ENCODE measurements around the gene ZNF226. TPM values are rescaled to one million over a fixed set of nuclear protein-coding genes. Genes with fewer than 3 reads are reported as not detected.

ZNF226 gene
- total and polyA plus RNA-seq, 9 of the 15 experiments (the other 6 are each of a cell fraction or from before 2014, with no cell fraction given): 6.2 to 19.4 (median 9.3) TPM

DNA sequence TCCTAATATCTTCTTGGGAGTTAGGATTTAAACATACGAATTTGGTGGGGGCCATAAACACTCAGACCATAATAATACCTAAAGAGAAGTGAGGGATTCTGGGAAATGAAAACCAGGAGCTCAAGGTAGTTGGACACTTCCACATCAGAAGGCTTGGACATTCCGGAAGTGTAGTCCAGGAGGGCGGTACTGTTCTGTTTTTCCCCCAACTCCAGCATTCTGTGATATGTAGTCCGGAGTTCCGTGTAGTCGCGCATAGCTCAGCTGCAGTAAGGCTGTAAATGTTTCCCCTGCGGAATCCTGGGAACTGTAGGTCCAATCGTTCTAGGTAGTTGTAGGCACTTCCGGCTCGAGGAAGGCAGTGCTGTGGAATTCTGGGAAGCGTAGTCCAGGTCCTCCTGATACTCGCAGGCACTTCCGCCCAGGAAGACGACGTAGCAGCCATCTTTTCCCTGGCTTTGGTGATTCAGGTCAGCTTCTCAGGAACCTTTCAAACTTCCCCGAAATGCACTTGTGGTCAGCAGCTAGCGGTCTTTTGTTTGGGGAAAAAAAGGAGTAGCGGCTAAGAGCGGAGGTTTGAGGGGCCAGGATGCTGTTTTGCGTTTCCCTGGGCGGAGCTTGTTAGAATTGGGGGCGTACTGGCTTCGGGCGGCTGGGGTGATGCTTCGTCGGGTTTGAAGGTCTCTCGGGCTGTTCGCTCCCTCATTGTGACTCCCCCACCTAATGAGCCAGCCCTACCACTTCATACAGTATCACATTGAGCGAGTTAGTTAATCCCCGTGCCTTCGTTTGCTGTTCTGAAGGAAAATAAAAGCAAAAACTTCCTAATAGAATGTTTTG lies at the start of gene ZNF226 (continued):
- TF ChIP-seq, protein P1, sequence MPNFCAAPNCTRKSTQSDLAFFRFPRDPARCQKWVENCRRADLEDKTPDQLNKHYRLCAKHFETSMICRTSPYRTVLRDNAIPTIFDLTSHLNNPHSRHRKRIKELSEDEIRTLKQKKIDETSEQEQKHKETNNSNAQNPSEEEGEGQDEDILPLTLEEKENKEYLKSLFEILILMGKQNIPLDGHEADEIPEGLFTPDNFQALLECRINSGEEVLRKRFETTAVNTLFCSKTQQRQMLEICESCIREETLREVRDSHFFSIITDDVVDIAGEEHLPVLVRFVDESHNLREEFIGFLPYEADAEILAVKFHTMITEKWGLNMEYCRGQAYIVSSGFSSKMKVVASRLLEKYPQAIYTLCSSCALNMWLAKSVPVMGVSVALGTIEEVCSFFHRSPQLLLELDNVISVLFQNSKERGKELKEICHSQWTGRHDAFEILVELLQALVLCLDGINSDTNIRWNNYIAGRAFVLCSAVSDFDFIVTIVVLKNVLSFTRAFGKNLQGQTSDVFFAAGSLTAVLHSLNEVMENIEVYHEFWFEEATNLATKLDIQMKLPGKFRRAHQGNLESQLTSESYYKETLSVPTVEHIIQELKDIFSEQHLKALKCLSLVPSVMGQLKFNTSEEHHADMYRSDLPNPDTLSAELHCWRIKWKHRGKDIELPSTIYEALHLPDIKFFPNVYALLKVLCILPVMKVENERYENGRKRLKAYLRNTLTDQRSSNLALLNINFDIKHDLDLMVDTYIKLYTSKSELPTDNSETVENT (CRISPR knock-in tag; IDR thresholded peaks at IDR 0.05): no peak
- TF ChIP-seq, protein P2, sequence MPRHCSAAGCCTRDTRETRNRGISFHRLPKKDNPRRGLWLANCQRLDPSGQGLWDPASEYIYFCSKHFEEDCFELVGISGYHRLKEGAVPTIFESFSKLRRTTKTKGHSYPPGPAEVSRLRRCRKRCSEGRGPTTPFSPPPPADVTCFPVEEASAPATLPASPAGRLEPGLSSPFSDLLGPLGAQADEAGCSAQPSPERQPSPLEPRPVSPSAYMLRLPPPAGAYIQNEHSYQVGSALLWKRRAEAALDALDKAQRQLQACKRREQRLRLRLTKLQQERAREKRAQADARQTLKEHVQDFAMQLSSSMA (CRISPR knock-in tag; IDR thresholded peaks at IDR 0.05): no peak
- TF ChIP-seq, protein P3, sequence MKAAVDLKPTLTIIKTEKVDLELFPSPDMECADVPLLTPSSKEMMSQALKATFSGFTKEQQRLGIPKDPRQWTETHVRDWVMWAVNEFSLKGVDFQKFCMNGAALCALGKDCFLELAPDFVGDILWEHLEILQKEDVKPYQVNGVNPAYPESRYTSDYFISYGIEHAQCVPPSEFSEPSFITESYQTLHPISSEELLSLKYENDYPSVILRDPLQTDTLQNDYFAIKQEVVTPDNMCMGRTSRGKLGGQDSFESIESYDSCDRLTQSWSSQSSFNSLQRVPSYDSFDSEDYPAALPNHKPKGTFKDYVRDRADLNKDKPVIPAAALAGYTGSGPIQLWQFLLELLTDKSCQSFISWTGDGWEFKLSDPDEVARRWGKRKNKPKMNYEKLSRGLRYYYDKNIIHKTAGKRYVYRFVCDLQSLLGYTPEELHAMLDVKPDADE (conservative IDR thresholded peaks at IDR 0.05; ENCODE audit: control insufficient read depth, low read depth, low read length): peak; percentile 90
- TF ChIP-seq, protein P4, sequence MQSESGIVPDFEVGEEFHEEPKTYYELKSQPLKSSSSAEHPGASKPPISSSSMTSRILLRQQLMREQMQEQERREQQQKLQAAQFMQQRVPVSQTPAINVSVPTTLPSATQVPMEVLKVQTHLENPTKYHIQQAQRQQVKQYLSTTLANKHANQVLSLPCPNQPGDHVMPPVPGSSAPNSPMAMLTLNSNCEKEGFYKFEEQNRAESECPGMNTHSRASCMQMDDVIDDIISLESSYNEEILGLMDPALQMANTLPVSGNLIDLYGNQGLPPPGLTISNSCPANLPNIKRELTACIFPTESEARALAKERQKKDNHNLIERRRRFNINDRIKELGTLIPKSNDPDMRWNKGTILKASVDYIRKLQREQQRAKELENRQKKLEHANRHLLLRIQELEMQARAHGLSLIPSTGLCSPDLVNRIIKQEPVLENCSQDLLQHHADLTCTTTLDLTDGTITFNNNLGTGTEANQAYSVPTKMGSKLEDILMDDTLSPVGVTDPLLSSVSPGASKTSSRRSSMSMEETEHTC (IDR thresholded peaks at IDR 0.05): no peak
- TF ChIP-seq CBFA2T2 (conservative IDR thresholded peaks at IDR 0.05): no peak
- TF ChIP-seq RBBP5 (IDR thresholded peaks at IDR 0.05; ENCODE audit: borderline replicate concordance, insufficient read depth, low read length, poor library complexity, severe bottlenecking): peak; percentile 47
- no peak for TF ChIP-seq MEF2A (IDR thresholded peaks at IDR 0.05; ENCODE audit: control insufficient read depth, low read depth, low read length)
- peak in 1 of 2 experiments; percentile 86; a peak in 1 of 3 replicates for TF ChIP-seq CBX3 (IDR thresholded peaks at IDR 0.05; ENCODE audit: borderline replicate concordance in 1 of 2, low read length in 2 of 2)
- TF ChIP-seq ELF1 (tag; IDR thresholded peaks at IDR 0.05): peak; percentile 99
- TF ChIP-seq XRCC4 (IDR thresholded peaks at IDR 0.05; ENCODE audit: extremely low read depth, insufficient read depth, insufficient read length): no peak
- TF ChIP-seq MCM7 (IDR thresholded peaks at IDR 0.05): no peak
- TF ChIP-seq GABPA (tag; conservative IDR thresholded peaks at IDR 0.05; ENCODE audit: low read depth): peak; percentile 97
- TF ChIP-seq, protein P5, sequence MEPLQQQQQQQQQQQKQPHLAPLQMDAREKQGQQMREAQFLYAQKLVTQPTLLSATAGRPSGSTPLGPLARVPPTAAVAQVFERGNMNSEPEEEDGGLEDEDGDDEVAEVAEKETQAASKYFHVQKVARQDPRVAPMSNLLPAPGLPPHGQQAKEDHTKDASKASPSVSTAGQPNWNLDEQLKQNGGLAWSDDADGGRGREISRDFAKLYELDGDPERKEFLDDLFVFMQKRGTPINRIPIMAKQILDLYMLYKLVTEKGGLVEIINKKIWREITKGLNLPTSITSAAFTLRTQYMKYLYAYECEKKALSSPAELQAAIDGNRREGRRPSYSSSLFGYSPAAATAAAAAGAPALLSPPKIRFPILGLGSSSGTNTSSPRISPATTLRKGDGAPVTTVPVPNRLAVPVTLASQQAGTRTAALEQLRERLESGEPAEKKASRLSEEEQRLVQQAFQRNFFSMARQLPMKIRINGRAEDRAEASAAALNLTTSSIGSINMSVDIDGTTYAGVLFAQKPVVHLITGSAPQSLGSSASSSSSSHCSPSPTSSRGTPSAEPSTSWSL (CRISPR knock-in tag; IDR thresholded peaks at IDR 0.05; ENCODE audit: borderline replicate concordance): no peak
- no peak for TF ChIP-seq PURB (CRISPR knock-in tag; IDR thresholded peaks at IDR 0.05; ENCODE audit: low read depth)
- no peak for TF ChIP-seq ZNF263 (CRISPR knock-in tag; IDR thresholded peaks at IDR 0.05; ENCODE audit: borderline replicate concordance)
- TF ChIP-seq, protein P6, sequence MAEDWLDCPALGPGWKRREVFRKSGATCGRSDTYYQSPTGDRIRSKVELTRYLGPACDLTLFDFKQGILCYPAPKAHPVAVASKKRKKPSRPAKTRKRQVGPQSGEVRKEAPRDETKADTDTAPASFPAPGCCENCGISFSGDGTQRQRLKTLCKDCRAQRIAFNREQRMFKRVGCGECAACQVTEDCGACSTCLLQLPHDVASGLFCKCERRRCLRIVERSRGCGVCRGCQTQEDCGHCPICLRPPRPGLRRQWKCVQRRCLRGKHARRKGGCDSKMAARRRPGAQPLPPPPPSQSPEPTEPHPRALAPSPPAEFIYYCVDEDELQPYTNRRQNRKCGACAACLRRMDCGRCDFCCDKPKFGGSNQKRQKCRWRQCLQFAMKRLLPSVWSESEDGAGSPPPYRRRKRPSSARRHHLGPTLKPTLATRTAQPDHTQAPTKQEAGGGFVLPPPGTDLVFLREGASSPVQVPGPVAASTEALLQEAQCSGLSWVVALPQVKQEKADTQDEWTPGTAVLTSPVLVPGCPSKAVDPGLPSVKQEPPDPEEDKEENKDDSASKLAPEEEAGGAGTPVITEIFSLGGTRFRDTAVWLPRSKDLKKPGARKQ (CRISPR knock-in tag; IDR thresholded peaks at IDR 0.05): no peak
